HEK293 (cell line): ENCODE data around the gene PRIMPOL.
"Not testable (repeated sequence)": the region's sequence is repeated elsewhere in the genome, so short reads cannot be mapped to it uniquely, and the experiment has no call there.

Source experiments
- CTCF ChIA-PET: fragments of 350-600 bp; formaldehyde crosslinking; extraction: SDS; loops from one replicate; lab custom pipeline; 2021; ENCODE audit warnings: antibody characterized with exemption; lab: Yijun Ruan, JAX
- POLR2A ChIA-PET: fragments of 300-600 bp; formaldehyde crosslinking; extraction: SDS; loops from one replicate; lab custom pipeline; 2020; ENCODE audit warnings: antibody characterized with exemption, inconsistent platforms; lab: Yijun Ruan, JAX
- H3K27ac ChIP-seq: fragments of 200-500 bp; sonication (Bioruptor generic); 2 replicates; pipeline ENCODE4 v1.5.1; 2014; ENCODE audit warnings: low read depth, low read length, control low read depth, inconsistent platforms; ENCODE audit errors: extremely low read depth
- H3K36me3 ChIP-seq, 2 experiments: fragments of 200-500 bp in 1 of 2; sonication (Bioruptor generic) in 1 of 2; 1 replicate in 1 of 2; 2 replicates in 1 of 2; pipeline ENCODE4 v1.5.1; 2014 to 2017; ENCODE audit warnings: inconsistent platforms in 2 of 2, low read length in 2 of 2; ENCODE audit not compliant: control insufficient read depth in 2 of 2, insufficient read depth in 1 of 2
- H3K4me1 ChIP-seq: fragments of 200-500 bp; sonication (Bioruptor generic); 2 replicates; pipeline ENCODE4 v1.5.1; 2014; ENCODE audit warnings: mild to moderate bottlenecking, low read length, inconsistent platforms; ENCODE audit not compliant: control insufficient read depth, insufficient read depth
- H3K4me3 ChIP-seq: 2 replicates; pipeline ENCODE4 v1.5.1; 2011; ENCODE audit warnings: low read depth, mild to moderate bottlenecking, control low read depth, low read length, moderate library complexity
- H3K9me3 ChIP-seq: fragments of 200-500 bp; sonication (Bioruptor generic); 2 replicates; pipeline ENCODE4 v1.5.1; 2014; ENCODE audit warnings: low read depth, low read length, inconsistent platforms; ENCODE audit not compliant: control insufficient read depth, insufficient read depth
- ATF2 ChIP-seq: fragments of 450-650 bp; formaldehyde crosslinking; IDR thresholded peaks from 2 replicates; pipeline ENCODE4 v1.5.1; 2016; ENCODE audit warnings: missing biosample characterization, missing genetic modification characterization, low read depth
- ELK4 ChIP-seq: IDR thresholded peaks from 2 replicates; pipeline ENCODE4 v1.6.1; 2011; ENCODE audit warnings: mild to moderate bottlenecking, low read depth, low read length, borderline replicate concordance
- HOXC10 ChIP-seq: sonication (generic); formaldehyde crosslinking; IDR thresholded peaks from 2 replicates; pipeline ENCODE4 v1.8.1; 2023; ENCODE audit warnings: mild to moderate bottlenecking, missing genetic modification reagents
- HOXD13 ChIP-seq: sonication (generic); formaldehyde crosslinking; IDR thresholded peaks from 2 replicates; pipeline ENCODE4 v1.8.0; 2022; ENCODE audit warnings: missing genetic modification reagents, borderline replicate concordance
- RBAK ChIP-seq: fragments of 450-650 bp; formaldehyde crosslinking; IDR thresholded peaks from 2 replicates; pipeline ENCODE4 v1.5.1; 2016; ENCODE audit warnings: missing biosample characterization, missing genetic modification characterization
- SCRT1 ChIP-seq: fragments of 450-650 bp; formaldehyde crosslinking; IDR thresholded peaks from 2 replicates; pipeline ENCODE4 v1.5.1; 2016; ENCODE audit warnings: missing biosample characterization, missing genetic modification characterization, borderline replicate concordance
- ZBTB48 ChIP-seq: fragments of 450-650 bp; formaldehyde crosslinking; IDR thresholded peaks from 2 replicates; pipeline ENCODE4 v1.5.1; 2016; ENCODE audit warnings: missing biosample characterization, missing genetic modification characterization
- ZFP69B ChIP-seq: fragments of 450-650 bp; formaldehyde crosslinking; IDR thresholded peaks from 2 replicates; pipeline ENCODE4 v1.5.1; 2016; ENCODE audit warnings: missing biosample characterization, missing genetic modification characterization
- ZNF121 ChIP-seq: fragments of 450-650 bp; formaldehyde crosslinking; IDR thresholded peaks from 2 replicates; pipeline ENCODE4 v1.5.1; 2016; ENCODE audit warnings: missing biosample characterization, missing genetic modification characterization
- ZNF174 ChIP-seq: fragments of 450-650 bp; formaldehyde crosslinking; IDR thresholded peaks from 2 replicates; pipeline ENCODE4 v1.5.0; 2017; ENCODE audit warnings: missing biosample characterization, mild to moderate bottlenecking, missing genetic modification characterization
- ZNF248 ChIP-seq: fragments of 450-650 bp; formaldehyde crosslinking; IDR thresholded peaks from 2 replicates; pipeline ENCODE4 v1.5.1; 2017; ENCODE audit warnings: missing biosample characterization, missing genetic modification characterization
- ZNF274 ChIP-seq, 2 experiments: fragments of 200-500 bp in 1 of 2; fragments of 450-650 bp in 1 of 2; sonication (Bioruptor generic) in 1 of 2; formaldehyde crosslinking in 1 of 2; IDR thresholded peaks; 2 replicates each; pipeline versions ENCODE4 v1.5.1 to v1.6.1; 2014 to 2016; ENCODE audit warnings: borderline replicate concordance in 1 of 2, inconsistent platforms in 1 of 2, low read length in 1 of 2, missing biosample characterization in 1 of 2, missing genetic modification characterization in 1 of 2
- ZNF335 ChIP-seq: fragments of 450-650 bp; formaldehyde crosslinking; conservative IDR thresholded peaks from 2 replicates; pipeline ENCODE4 v1.5.1; 2016; ENCODE audit warnings: missing biosample characterization, missing genetic modification characterization
- ZNF610 ChIP-seq: fragments of 450-650 bp; formaldehyde crosslinking; IDR thresholded peaks from 2 replicates; pipeline ENCODE4 v1.5.1; 2016; ENCODE audit warnings: missing biosample characterization, missing genetic modification characterization, borderline replicate concordance
- ZNF677 ChIP-seq: fragments of 450-650 bp; IDR thresholded peaks from 2 replicates; pipeline ENCODE4 v1.5.0; 2018; ENCODE audit warnings: missing biosample characterization, mild to moderate bottlenecking, missing genetic modification characterization, moderate library complexity
- ZNF704 ChIP-seq: fragments of 450-650 bp; formaldehyde crosslinking; IDR thresholded peaks from 2 replicates; pipeline ENCODE4 v1.5.1; 2016; ENCODE audit warnings: missing biosample characterization, missing genetic modification characterization
- ZNF768 ChIP-seq: fragments of 450-650 bp; formaldehyde crosslinking; IDR thresholded peaks from 2 replicates; pipeline ENCODE4 v1.5.1; 2018; ENCODE audit warnings: missing biosample characterization, mild to moderate bottlenecking, missing genetic modification characterization
- ZNF776 ChIP-seq: fragments of 450-650 bp; formaldehyde crosslinking; IDR thresholded peaks from 2 replicates; pipeline ENCODE4 v1.5.0; 2017; ENCODE audit warnings: missing biosample characterization, missing genetic modification characterization, borderline replicate concordance
- ZSCAN18 ChIP-seq: fragments of 450-650 bp; formaldehyde crosslinking; IDR thresholded peaks from 2 replicates; pipeline ENCODE4 v1.5.1; 2016; ENCODE audit warnings: missing biosample characterization, missing genetic modification characterization

Gene PRIMPOL

GRCh38 chr4:184620212-184620867, 29.2 kb upstream of the PRIMPOL start (continued):
- TF ChIP-seq ZNF248 = no peak
- TF ChIP-seq ZNF704 (tag by site-specific recombination) = no peak
- TF ChIP-seq ZNF677 (tag by site-specific recombination) = no peak
- TF ChIP-seq ZNF335 (tag by site-specific recombination) = no peak
- no peak for TF ChIP-seq ZNF174 (tag by site-specific recombination)
- no peak for TF ChIP-seq ATF2 (tag by site-specific recombination)

- no peak for TF ChIP-seq ZNF174 (tag by site-specific recombination)
- TF ChIP-seq ZNF610 (tag by site-specific recombination) = no peak
- no peak for TF ChIP-seq ZNF274 (IDR thresholded peaks at IDR 0.05; ENCODE audit: low read length)
- TF ChIP-seq ZNF274 (tag by site-specific recombination; IDR thresholded peaks at IDR 0.05; ENCODE audit: borderline replicate concordance) = no peak
- no peak for TF ChIP-seq SCRT1 (tag by site-specific recombination)
- TF ChIP-seq ZNF121 (tag by site-specific recombination) = no peak
- no peak for TF ChIP-seq HOXD13
- TF ChIP-seq ZSCAN18 (tag by site-specific recombination) = no peak
- TF ChIP-seq RBAK = no peak
- TF ChIP-seq ELK4 = no peak
- TF ChIP-seq ZNF768 (tag by site-specific recombination) = no peak
- no peak for TF ChIP-seq ZBTB48
- TF ChIP-seq HOXC10 (CRISPR knock-in tag) = no peak
- no peak for TF ChIP-seq ZFP69B (tag by site-specific recombination)
- TF ChIP-seq ZNF776 (tag by site-specific recombination) = no peak
- ChIA-PET CTCF (no interaction called here), POLR2A (no interaction called here)
- no peak overlapping the region for H3K27ac ChIP-seq
- no peak overlapping the region for H3K4me3 ChIP-seq
- no peaks in the 10 kb centered on the region for H3K4me1 ChIP-seq
- H3K9me3 ChIP-seq = no peaks in the 10 kb centered on the region
- H3K36me3 ChIP-seq = no peaks in the 10 kb centered on the region
Observed at GRCh38 chr4:184621518-184621917, 28.0 kb upstream of the PRIMPOL start.

GRCh38 chr4:184624504-184624903, 25.0 kb upstream of the PRIMPOL start:
- H3K27ac ChIP-seq, POLR2A ChIA-PET, H3K4me3 ChIP-seq, H3K4me1 ChIP-seq, CTCF ChIA-PET, H3K9me3 ChIP-seq: not testable (repeated sequence)
- peaks cover 0 to 19% of the 10 kb centered on the region in 2 experiments; a peak in 2 of 3 replicates for H3K36me3 ChIP-seq
